Central memory CD4-positive, alpha-beta T cell (primary cell): Measurements from ENCODE around the gene GREB1L.

Source experiments
- DNase-seq: peaks from one replicate; pipeline ENCODE4 v3.0.0; 2022

Gene GREB1L

GRCh38 chr18:21452276-21452780, 210.3 kb downstream of the GREB1L start:
- no peak for DNase-seq

DNA sequence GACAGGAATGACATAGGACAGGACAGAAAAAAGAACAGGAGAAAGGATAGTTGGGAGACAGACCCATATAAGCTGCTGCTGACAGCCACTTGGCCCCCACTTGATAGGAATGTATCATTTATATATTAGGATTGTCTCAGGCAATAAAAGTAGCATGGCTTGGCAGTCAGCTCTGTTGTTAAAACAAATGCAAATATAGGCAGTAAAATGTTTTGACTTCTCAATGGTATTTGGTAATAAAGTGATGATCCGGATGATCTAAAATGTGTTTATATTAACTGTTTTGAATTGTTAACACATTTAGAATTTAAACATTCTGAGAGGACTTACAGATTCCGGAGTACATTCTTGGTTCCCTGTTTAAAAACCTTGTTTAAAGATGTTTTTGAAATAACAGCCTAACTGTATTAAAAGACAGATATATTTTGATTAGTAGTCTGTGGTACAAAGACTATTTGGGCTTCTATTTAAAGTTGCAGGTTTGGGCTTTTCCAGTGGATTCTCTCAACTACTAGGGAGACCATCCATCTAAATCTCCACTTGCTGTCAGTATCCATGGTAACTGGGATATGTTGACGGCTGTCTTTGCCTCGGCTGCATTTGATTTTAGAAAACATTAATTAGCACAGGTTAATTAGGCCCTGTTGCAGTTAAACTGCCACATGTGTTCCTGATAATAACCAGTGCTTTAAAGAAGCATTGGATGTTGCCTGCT, 210.9 kb downstream of the GREB1L start:
- DNase-seq: no peak

- DNase-seq: no peak
Measured at GRCh38 chr18:21453511-21453901, 211.5 kb downstream of the GREB1L start.

- no peak for DNase-seq
Measured at GRCh38 chr18:21454725-21455124, 212.7 kb downstream of the GREB1L start.

DNA sequence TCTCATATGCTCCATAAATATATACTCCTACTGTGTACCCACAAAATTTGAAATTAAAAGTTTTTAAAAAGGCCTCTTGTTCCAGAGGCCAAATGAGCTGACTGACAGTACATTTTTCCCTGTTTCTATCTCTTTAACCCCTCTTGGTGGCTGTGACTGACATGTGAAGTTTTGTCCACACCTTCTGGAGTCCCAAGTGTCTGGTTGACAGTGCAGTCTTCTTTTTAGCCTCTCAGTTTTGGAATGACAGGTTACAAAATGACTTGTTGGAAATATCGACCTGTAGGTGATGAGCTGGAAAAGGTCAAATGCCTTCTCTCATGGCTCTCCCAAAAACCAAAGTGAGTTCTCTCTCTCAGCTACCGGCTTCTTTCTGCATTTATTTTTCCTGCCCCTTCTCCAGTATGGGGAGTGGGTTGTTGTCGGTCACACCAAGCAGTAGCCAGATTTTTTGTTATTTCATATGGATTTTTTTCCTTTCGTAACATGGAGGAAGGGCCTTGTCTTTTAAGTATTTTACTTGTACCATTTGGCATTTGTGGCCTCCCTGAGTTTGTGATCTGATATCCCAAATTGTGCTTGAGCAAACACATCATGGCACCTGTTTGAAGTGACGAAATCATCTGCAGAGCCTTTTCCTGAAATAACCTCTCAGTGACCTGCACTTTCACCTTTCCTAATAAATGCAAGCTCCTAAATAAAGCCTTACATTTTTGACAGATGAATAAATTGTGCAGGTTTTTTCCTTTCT, 214.6 kb downstream of the GREB1L start:
- DNase-seq: no peak

DNA sequence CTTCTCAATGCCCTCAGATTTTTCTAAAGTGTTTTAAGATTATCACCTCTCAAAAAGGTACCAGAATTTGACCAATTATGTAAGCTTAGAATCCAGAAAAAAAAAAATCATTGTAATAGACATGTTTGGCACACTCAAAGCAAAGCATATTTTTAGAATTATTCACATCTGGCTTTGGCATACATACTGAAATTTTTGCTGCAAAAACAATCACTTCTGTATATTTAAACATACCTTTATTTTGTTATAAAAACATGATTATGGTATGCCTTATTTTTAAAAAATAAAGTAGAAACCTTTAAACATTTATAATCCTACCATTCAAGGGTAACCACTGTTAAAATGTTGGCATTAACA, 215.1 kb downstream of the GREB1L start:
- no peak for DNase-seq

DNA sequence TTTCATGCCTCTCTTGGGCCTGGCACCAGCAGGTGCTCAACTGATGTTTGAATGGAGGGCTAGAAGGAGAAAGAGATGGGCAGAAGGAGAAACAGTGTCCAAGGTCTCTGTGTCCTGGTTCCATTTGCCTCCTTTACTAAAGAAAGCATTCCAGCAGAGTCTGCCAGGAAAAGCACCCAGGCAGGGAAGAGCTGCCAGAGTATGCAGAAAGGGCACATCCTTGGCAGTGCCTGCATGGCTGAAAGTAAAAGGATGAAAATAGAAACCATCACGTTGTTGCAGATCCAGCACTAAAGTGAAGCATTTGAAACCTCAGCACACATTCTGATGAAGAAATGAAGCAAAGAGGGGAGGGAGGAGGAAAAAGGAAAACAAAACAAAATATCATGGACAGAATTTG, 216.3 kb downstream of the GREB1L start:
- DNase-seq: no peak

- no peak for DNase-seq
Measured at GRCh38 chr18:21458788-21459187, 216.8 kb downstream of the GREB1L start.

GRCh38 chr18:21459706-21460286, 217.8 kb downstream of the GREB1L start:
- DNase-seq: no peak

DNA sequence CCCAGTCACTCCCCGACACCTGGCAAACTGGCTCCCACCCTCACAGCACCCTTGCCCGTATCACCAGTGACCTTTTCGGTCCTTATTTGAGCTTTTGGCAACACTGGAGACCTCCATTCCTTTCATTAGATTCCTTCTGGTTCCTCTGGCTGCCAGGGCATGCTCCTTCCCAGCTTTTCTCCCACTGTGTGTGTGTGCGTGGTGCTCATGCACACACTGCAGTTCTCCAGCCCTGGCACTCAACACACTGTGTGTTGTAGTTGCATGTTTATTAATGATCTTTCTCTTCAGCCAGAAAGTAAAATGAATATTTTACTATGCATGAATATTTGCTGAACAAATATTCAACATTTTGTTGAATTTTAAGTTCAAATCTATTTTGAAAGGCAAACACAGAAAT, 219.4 kb downstream of the GREB1L start:
- DNase-seq: no peak

GRCh38 chr18:21463718-21464117, 221.7 kb downstream of the GREB1L start:
- DNase-seq: no peak

DNA sequence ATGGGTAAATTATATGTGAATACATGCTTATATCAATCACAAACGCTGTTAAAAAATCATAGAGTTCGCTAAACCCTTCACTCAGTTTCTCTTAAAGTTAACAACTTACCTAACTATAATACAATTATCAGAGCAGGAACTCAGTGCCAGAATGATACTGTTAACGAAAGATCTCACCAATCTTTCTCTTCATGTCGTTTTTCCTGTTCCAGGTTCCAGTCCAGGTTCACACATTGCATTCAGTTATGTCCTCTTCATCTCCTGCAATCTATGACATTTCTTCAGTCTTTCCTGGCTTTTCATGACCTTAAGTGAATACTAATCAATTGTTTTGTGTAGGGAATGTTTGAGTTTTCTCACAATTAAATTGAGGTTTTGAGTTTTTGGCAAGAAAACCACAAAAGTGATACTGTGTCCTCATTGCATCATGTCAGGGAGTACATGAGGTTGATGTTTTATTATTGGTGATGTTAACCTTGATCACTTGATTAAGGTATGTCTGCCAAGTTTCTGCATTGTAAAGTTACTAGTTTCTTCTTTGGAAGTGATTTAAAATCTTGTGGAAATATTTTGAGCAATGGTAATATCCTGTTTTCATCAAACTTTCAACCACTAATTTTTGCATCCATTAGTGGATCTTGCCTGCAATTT, 226.6 kb downstream of the GREB1L start:
- no peak for DNase-seq

GRCh38 chr18:21472741-21473140, 230.7 kb downstream of the GREB1L start:
- no peak for DNase-seq

DNA sequence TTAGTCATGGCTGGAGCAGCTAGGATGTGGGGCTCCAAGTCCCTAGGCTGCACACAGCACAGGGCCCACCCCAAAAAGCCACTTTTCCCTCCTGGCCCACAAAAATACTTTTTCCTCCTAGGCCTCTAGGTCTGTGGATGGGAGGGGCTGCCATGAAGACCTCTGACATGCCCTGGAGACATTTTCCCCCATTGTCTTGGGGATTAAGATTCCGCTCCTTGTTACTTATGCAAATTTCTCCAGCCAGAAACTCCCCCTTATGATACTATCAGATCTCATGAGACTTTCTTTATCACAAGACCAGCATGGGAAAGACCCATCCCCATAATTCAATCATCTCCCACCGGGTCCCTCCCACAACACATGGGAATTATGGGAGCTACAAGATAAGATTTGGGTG, 232.6 kb downstream of the GREB1L start:
- DNase-seq: no peak

DNA sequence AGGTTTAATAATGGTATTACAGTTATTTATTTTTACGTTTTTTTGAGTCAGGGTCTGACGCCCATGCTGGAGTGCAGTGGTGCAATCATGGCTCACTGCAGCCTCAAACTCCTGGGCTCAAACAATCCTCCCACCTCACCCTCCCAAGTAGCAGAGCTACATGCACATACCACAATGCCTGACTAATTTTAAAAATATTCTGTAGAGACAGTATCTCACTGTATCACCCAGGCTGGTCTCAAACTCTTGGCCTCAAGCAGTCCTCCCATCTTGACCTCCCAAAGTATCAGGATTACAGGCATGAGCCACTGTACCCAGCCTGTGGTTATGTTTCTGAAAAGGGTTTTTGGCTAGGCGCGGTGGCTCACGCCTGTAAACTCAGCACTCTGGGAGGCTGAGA, 237.7 kb downstream of the GREB1L start:
- no peak for DNase-seq

DNA sequence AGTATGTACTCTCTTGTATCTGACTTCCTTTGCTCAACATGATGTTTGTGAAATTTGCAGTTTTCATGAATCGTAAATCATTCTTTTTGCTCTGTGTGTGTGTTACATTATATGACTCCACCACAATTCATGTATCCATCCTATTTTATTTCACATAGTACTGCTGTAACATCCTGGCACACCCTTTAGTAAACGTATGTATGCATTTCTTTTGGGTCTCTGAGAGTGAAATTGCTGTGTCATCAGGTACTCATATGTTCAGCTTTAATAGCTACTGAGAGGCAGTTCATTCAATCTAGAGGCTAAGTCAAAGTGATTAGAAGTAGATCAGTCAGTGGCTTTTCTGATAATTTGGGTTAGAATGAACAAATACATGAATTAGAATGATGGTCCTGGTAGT, 239.7 kb downstream of the GREB1L start:
- no peak for DNase-seq

DNA sequence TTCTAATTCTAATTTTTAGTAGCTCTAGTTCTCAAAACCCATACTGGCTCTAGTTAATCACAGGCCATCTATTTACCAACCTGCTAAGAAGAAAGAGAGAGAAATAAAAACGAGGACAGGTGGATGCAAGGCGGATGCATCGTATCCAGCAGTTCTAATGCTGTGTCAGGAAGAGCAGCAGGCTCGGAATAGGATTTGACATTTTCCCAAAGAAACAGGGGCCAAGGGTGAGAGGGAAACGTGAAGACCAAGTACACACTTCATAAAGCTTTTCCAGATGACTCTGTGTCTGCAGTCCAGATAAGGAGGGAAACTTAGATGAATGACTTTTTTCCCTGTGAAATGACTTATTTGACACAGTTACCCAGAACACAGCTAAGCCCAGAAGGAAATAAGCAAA, 241.0 kb downstream of the GREB1L start:
- DNase-seq: no peak

DNA sequence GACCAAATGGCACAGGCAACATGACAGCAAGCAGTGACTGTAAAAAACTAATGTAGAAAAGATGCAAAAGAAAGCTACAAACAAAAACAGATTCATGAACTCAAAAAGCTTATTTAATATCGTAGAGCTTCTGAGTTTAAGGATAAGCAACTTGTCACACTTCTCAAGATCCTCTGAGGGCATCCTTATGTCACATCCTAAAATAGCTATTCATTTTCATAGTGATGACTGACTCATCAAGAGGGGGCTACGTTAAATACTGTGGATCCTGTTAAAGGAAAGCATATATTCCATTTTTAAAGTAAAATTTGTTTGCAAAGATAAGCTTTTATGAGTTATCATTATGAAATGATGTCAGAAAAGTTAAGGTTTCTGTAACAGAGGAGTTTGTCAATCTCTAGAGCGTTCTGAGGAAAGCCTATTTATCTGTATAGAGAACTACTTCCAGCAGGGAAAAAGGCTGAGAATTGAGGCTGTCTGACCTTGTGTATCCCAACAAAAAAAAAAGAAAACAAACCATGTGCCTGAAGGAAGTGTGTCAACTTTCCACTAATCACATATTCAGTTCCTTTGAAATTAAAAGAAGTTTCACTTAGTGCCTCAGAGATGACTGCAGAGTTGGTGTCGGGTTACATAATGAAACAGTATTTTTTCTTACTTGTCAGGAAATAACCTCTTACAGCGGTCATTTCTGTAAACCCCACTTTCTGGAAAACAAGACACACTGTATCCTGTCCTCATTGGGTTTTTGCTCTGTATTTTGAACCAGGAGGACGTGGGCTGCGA, 243.0 kb downstream of the GREB1L start:
- DNase-seq: no peak

GRCh38 chr18:21486905-21487437, 244.9 kb downstream of the GREB1L start:
- DNase-seq: no peak

DNA sequence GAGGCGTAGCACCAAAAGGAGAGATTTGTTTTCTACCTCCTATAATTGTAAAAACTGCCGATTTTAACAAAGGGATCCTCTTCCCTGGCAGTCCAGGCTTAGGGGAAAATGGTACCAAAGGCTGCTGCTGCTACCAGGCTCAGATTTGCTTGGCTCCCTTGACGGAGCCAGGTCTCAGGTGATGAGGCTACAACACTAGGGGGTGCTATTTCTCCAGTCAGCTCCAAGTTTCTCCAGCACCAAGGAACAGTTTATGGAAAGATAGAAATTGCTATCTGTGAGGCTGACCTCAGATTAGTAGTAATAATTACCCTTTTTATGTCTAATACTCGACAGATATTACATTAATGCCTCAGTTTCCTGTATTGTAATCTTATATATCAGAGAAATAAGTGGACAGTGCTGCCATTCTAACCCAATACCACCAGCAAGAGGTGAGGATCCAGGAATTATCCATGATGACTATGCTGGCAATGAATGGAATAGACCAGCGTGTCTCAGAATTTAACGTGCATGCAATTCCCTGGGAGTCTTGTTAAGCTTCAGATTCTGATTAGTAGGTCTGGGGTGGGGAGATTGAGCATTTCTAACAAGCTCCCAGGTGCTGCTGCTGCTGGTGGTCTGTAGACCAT, 247.2 kb downstream of the GREB1L start:
- DNase-seq: no peak

GRCh38 chr18:21489919-21490495, 248.0 kb downstream of the GREB1L start:
- no peak for DNase-seq

- no peak for DNase-seq
Measured at GRCh38 chr18:21490748-21491147, 248.7 kb downstream of the GREB1L start.
